Mucosa of rectum (tissue), 2 donors: ENCODE measurements around the gene KLC1.

Experiments
- H3K27ac ChIP-seq, 2 donors: one replicate each; pipeline ENCODE4 v1.7.0; 2013; ENCODE audit warnings: inconsistent platforms in 2 of 2, low read depth in 2 of 2, low read length in 2 of 2
- H3K27me3 ChIP-seq, 2 donors: one replicate each; pipeline ENCODE4 v1.7.0; 2013; ENCODE audit warnings: low read length in 2 of 2; ENCODE audit not compliant: control insufficient read depth in 2 of 2, insufficient read depth in 2 of 2
- H3K36me3 ChIP-seq, 2 donors: one replicate each; pipeline ENCODE4 v1.7.0; 2013; ENCODE audit warnings: low read length in 2 of 2; ENCODE audit not compliant: control insufficient read depth in 2 of 2, insufficient read depth in 2 of 2
- H3K4me1 ChIP-seq, 2 donors: one replicate each; pipeline ENCODE4 v1.7.0; 2013; ENCODE audit warnings: low read length in 2 of 2, mild to moderate bottlenecking in 1 of 2; ENCODE audit not compliant: control insufficient read depth in 2 of 2, insufficient read depth in 2 of 2
- H3K4me3 ChIP-seq, 2 donors: one replicate each; pipeline ENCODE4 v1.7.0; 2013; ENCODE audit warnings: low read length in 2 of 2
- H3K9ac ChIP-seq, 2 donors: one replicate each; pipeline ENCODE4 v1.7.0; 2013; ENCODE audit warnings: low read length in 2 of 2, low read depth in 1 of 2, mild to moderate bottlenecking in 1 of 2
- H3K9me3 ChIP-seq, 2 donors: one replicate each; pipeline ENCODE4 v1.7.0; 2013; ENCODE audit warnings: low read length in 2 of 2; ENCODE audit not compliant: control insufficient read depth in 2 of 2
- donor health status: healthy.
- donor health status: Normal muscosa, but diverticular disease.

Gene KLC1

DNA sequence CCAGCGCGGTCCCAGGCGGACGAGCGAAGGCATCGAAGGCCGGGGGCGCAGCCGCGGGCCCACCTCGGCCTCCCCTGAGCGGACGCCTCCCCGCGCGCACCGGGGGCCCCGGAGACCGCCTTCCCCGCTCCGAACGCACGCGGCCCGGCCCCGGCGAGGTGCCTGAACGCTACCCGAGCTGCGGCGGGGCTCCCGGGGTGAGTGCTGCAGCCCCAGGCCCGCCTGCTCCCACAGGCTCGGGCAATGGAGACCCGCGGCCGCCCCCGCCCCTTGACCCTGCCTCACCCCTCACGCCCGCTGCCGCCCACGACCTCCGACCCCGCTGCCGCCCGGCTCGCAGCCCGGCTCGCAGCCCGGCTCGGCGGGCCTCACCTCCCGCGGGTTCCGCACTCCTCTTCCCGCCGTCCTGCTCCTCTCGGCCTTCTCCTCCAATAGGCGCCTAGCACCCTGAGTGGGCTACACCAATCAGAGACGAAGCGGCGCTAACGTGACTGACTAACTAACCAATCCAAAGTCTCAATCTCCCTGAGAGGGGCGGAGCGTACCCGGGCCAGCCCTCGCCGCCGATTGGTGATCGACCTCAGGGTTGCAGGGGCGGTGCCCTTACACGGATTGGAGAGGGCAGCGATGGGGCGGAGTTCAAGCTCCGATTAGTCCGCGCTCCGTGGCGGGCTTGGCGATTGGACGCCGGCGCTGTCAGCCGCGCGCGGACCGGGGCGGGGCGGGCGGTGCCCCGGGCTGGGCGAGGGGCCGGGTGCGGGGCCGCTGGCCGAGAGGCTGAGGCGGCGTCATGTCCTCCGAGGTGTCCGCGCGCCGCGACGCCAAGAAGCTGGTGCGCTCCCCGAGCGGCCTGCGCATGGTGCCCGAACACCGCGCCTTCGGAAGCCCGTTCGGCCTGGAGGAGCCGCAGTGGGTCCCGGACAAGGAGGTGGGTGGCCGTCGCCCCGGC, 86.3 kb downstream of the KLC1 start, which contains the start of the genes XRCC3 and ZFYVE21:
Gene XRCC3 (minus strand): TSS at position 400 of the 949 bp plus-strand sequence. CDS start 4,364 bp downstream, outside the sequence.
Gene ZFYVE21 (plus strand): TSS at position 759 of the 949 bp plus-strand sequence. CDS start 32 bp downstream, at position 791.
- Histone ChIP-seq H3K27ac (peak within 1 kb of the TSS; percentile 79 to 83), H3K36me3 (no peaks in the 10 kb centered on the region), H3K9ac (peak within 1 kb of the TSS; percentile 47 to 80), H3K4me3 (peak within 1 kb of the TSS; percentile 72 to 75), H3K4me1 (peaks cover 41 to 42% of the 10 kb centered on the region in 2 donors), H3K9me3 (no peaks in the 10 kb centered on the region), H3K27me3 (no peaks in the 10 kb centered on the region)

DNA sequence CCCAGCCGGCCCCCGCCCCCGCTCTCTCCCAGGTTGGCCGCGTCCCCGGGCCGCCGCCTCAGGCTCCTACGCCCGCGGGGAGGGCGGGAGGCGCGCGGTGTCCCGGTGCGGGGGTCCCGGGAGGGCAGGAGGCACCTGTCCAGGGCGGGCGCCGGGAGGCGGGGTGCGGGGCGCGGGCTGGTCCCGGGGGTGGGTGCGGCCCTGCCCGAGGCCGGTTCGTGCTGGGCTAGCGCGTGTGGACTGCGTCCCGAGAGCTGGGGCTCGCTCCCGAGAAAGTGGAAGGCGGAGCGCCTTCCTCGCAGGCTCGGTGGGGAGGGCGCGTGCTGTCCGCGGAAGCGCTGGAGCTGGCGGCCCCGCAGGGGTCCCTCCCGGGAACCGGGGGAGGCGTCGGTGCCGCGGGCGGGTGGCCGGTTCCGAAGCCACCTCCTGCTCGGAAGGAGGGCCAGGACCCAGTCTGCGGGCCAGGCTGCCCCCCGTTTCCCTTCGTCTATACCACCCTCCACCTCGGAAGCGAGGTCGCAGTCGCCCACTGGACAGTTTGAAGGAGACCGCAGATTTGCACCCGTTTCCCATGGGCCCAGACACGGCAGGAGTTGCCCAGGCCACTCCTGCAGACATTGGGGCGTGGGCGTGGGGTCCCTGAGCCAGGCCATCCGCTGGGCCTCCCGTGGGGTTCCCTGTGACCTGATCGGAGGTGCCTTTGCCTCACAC, 87.2 kb downstream of the KLC1 start:
- Histone ChIP-seq H3K9me3 (no peaks in the 10 kb centered on the region), H3K4me3 (peak overlapping the region; percentile 72 to 75), H3K27ac (peak overlapping the region; percentile 79 to 83), H3K36me3 (no peaks in the 10 kb centered on the region), H3K9ac (peak overlapping the region; percentile 47 to 80), H3K4me1 (peaks cover 34 to 37% of the 10 kb centered on the region in 2 donors), H3K27me3 (no peaks in the 10 kb centered on the region)

DNA sequence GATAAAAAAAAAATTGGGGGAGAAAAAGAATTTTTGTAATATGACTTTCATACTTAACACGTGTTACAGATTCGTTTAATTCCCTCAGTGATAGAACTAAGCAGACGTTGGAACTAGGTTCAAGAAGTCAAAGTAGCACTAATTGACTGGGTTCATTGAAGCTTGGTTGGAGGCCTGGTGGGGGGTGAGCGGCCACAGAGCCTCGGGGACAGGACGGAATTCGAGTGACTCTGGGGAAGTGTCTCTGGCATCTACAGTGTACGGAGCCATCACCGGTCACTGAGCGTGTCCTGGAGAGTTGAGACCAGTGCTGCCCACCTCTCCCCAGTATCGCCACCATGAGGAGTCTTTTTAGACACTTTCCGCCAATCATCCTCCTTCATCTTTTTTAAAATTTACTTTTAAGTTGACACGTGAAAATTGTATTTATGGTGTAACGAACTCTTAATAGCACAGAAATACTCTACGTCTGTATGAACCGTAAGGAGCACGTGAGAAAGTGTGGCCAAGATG, 87.9 kb downstream of the KLC1 start:
- Histone ChIP-seq H3K27ac (no peak overlapping the region), H3K9me3 (no peaks in the 10 kb centered on the region), H3K36me3 (no peaks in the 10 kb centered on the region), H3K27me3 (no peaks in the 10 kb centered on the region), H3K9ac (peak overlapping the region in 1 of 2 donors; percentile 80), H3K4me1 (peaks cover 28 to 30% of the 10 kb centered on the region in 2 donors), H3K4me3 (peak overlapping the region; percentile 19 to 72)

DNA sequence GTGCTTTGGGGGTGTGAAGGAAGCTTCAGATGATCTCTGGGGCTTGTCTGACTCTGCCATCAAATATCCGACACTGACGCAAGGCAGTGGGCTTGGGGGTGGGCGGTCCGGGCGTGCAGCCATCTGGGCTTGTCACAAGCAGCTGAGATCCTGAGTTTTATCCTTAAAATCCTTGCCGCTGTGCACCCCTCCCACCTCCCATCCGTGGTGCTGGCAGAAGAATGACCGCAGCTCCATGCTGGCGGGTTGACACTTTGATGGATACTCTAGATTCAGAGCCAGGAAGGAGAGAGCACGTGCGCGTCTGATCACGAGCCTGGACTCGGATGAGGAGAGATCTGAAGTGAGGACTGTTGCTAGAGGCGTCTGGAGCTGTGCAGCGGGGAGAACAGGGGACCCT, 89.6 kb downstream of the KLC1 start:
- no peak overlapping the region for H3K9ac ChIP-seq
- peaks cover 21 to 23% of the 10 kb centered on the region in 2 donors for H3K4me1 ChIP-seq
- H3K36me3 ChIP-seq = no peaks in the 10 kb centered on the region
- H3K27ac ChIP-seq = no peak overlapping the region
- no peak overlapping the region for H3K4me3 ChIP-seq
- no peaks in the 10 kb centered on the region for H3K9me3 ChIP-seq
- no peaks in the 10 kb centered on the region for H3K27me3 ChIP-seq

DNA sequence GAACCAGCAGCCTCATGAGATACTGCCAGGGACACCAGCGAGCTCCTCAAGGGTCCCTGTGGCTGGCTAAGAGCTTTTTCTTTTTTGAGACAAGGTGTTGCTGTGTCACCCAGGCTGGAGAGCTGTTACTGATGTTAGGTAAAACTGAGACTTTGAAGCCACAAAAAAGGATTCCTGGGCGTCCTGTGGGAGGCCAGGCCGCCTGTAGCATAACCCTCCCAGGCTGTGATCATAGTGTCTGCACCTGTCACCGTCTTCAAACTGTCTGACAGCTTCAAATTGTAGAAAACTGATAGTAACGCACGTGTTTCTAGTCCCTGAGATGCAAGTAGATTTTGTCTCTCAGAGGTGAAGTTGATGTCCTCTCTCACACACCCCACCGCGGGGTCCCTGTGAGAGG, 90.7 kb downstream of the KLC1 start:
- H3K4me3 ChIP-seq = no peak overlapping the region
- H3K9ac ChIP-seq = no peak overlapping the region

DNA sequence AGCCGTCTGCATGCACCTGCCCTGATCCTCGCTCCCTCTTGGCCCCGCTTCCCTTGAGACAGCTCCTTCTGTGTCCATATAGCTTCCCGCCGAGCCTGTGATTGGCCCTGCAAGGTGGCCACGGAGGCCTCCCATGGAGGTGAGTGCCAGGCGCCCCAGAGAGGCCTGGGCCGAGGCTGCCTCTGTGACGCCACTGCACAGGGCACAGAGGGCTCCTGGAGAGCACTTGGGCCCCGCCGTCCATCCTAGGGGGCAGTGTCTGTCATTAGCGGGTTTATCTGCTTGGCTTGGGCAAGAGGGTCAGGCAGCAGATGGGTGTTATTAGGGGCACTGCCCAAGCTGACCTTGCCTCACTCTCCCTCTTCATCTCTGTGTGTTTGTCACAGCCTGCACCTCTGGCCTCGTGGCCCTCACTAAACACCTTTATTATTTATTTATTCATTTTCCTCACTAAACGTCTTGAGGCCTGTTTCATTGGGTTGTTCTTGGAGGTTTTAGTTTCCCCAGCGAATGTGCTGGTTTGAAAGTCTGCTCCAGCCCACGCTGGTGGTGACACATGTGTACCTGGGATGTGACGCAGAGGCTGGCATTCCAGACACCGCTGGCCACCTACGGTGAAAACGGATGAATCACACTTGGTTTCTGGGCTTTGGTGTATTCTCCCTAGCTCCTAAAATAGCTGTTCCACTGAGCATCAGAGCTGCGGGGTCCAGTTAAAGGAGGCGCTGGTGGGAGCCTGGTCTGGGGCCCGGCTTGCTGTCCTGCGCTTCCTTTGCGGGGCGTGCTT, 92.5 kb downstream of the KLC1 start:
- Histone ChIP-seq H3K27ac (no peak overlapping the region), H3K4me3 (no peak overlapping the region), H3K4me1 (peaks cover 19 to 24% of the 10 kb centered on the region in 2 donors), H3K36me3 (peaks cover 2 to 11% of the 10 kb centered on the region in 2 donors), H3K9me3 (no peaks in the 10 kb centered on the region), H3K9ac (no peak overlapping the region), H3K27me3 (no peaks in the 10 kb centered on the region)

More for the DNA sequence above, 90.7 kb downstream of the KLC1 start:
- Histone ChIP-seq H3K27me3 (no peaks in the 10 kb centered on the region), H3K36me3 (peaks cover 0 to 1% of the 10 kb centered on the region in 2 donors), H3K27ac (no peak overlapping the region), H3K4me1 (peaks cover 22 to 24% of the 10 kb centered on the region in 2 donors), H3K9me3 (no peaks in the 10 kb centered on the region)

DNA sequence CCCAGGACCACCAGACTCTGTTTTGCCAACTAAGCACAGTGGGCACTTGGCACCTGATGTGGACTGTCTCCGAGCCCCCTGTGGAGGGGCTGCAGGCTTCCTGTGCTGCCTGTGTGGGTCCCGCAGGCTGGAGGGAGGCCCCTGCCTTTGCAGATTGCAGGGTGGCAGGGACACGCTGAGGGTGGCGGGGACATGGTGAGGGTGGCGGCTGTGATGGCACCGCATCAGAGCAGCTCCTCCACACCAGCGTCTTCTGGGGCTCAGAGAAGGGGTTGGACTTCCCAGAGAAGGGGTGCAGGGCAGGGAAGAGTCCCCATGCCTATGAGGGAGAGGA, 94.7 kb downstream of the KLC1 start:
- Histone ChIP-seq H3K27ac (peak overlapping the region in 1 of 2 donors; percentile 48), H3K36me3 (peaks cover 8 to 14% of the 10 kb centered on the region in 2 donors), H3K9ac (no peak overlapping the region), H3K4me1 (peaks cover 14 to 19% of the 10 kb centered on the region in 2 donors), H3K4me3 (no peak overlapping the region), H3K27me3 (no peaks in the 10 kb centered on the region), H3K9me3 (no peaks in the 10 kb centered on the region)

DNA sequence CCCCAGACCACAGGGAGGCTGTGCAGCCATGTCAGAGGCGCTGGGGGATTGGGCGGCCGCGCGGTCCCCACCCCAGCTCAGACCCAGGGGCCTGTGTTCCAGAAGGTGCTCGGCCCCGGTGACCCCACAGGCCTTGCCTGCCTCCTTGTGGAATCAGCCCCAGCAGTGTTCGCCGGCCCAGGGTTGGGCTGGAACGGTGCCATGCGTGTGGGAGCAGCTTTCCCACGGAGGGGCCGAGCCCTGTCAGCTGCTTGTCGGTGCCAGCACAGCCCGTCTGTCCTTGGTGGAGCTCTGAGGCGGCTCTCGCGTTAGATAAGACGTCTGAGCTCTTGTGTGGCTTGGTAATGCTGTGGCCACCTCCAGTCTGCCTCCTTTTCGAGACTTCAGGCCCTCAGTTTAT, 95.1 kb downstream of the KLC1 start:
- H3K27me3 ChIP-seq = no peaks in the 10 kb centered on the region
- H3K27ac ChIP-seq = no peak overlapping the region
- H3K4me1 ChIP-seq = peaks cover 11 to 19% of the 10 kb centered on the region in 2 donors
- no peak overlapping the region for H3K4me3 ChIP-seq
- peaks cover 11 to 18% of the 10 kb centered on the region in 2 donors for H3K36me3 ChIP-seq
- no peaks in the 10 kb centered on the region for H3K9me3 ChIP-seq
- no peak overlapping the region for H3K9ac ChIP-seq

DNA sequence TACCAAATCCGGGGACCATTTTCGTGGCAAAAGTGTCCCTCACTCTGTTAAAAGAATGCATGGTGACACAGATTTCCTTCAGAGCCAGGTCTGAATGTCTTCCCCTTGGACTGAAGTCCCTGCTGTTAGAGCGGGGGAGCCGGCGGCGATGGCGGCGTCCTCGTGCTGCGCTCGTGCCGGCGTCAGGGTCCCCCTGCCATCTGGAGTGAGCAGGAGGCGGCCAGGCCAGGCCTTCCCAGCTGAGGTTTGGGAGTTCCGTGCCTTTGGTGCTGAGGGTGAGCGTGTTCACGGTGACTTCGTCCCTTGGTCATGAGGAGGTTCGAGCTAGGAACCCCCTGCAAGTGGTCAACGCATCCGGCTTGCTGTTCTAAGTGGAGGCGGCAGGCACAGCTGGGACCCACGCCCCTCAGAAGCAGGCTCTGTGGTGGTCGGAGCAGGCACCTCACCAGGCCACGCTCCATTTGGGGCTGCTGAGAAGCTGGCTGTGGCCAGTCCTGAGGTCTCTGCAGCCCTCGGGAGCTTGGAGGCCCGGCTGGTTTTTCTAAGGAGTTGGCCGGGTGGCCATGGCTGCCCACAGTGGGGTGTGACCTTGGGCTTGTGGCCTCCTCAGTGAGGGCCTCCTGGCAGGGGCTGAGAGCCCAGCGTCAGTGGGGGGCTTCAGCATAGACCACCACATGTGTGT, 96.1 kb downstream of the KLC1 start:
- H3K4me3 ChIP-seq = no peak overlapping the region
- H3K9me3 ChIP-seq = no peaks in the 10 kb centered on the region
- H3K27me3 ChIP-seq = no peaks in the 10 kb centered on the region
- peaks cover 11 to 19% of the 10 kb centered on the region in 2 donors for H3K4me1 ChIP-seq
- no peak overlapping the region for H3K27ac ChIP-seq
- H3K36me3 ChIP-seq = peaks cover 21 to 24% of the 10 kb centered on the region in 2 donors
- no peak overlapping the region for H3K9ac ChIP-seq
